Left ventricle myocardium inferior (tissue), 1 donor: ENCODE data around the gene PARVG. TPM values are rescaled to one million over a fixed set of nuclear protein-coding genes. Genes with fewer than 3 reads are reported as not detected.
A peak's percentile ranks its signal among the peaks of the same experiment; 100 is the strongest.

Experiments used
- DNase-seq: peaks from one replicate; pipeline ENCODE4 v3.0.0-alpha.2; 2020
- H3K27ac ChIP-seq: fragments of 200-600 bp; replicated peaks from 2 replicates; pipeline ENCODE4 v1.8.0; 2021
- H3K27me3 ChIP-seq: fragments of 200-600 bp; 2 replicates; pipeline ENCODE4 v1.8.0; 2021; ENCODE audit warnings: low read depth
- H3K36me3 ChIP-seq: fragments of 200-600 bp; 2 replicates; pipeline ENCODE4 v1.8.0; 2021
- H3K4me1 ChIP-seq: fragments of 200-600 bp; 2 replicates; pipeline ENCODE4 v1.8.0; 2021
- H3K4me3 ChIP-seq: fragments of 200-600 bp; 2 replicates; pipeline ENCODE4 v1.8.0; 2021; ENCODE audit warnings: mild to moderate bottlenecking, moderate library complexity
- H3K9me3 ChIP-seq: fragments of 200-600 bp; replicated peaks from 2 replicates; pipeline ENCODE4 v1.8.0; 2021
- intact Hi-C: fragments of 100-400 bp; cut with micrococcal nuclease; formaldehyde crosslinking; loops from one replicate; pipeline ENCODE4 v1.11.0; 2022
- total RNA-seq: library from RNA; stranded (reverse); fragmentation: NEBNext Ultra II Directional; extraction: Animal tissue kit (Norgen Biotek cat#: 25700); gene quantifications from one replicate; pipeline ENCODE4 v1.2.1, GENCODE V29; 2021
- TF ChIP-seq, protein P1 (sequence below): fragments of 200-600 bp; IDR thresholded peaks from 2 replicates; pipeline ENCODE4 v1.8.0; 2021; ENCODE audit warnings: antibody characterized with exemption, mild to moderate bottlenecking, borderline replicate concordance
- donor health status: DM: no; HTN: yes; CAD: no; lungs with severe emphysema.

Gene PARVG
- total RNA-seq, 1 donor from 2014 or later = 2.8 TPM

DNA sequence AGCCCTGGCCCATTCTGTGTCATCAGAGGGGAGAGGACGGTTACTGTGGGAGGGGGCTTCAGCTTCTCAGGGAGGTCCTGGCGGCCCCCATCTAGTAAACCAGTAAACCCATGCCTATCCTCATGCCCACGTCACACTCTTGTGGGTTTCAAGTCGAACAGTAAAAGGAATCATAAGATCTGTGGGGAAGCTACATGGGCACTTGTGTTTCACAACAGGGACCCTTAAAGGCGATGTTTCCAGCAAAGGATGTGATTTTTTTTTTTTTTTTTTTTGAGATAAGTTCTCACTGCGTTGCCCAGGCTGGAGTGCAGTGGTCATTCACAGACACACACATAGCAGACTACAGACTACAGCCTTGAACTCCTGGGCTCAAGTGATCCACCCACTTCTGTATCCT is 9.2 kb upstream of the PARVG start:
- no peaks in the 10 kb centered on the region for H3K27me3 ChIP-seq
- no peak overlapping the region for H3K27ac ChIP-seq
- no peaks in the 10 kb centered on the region for H3K4me1 ChIP-seq
- H3K4me3 ChIP-seq = no peak overlapping the region
- TF ChIP-seq, protein P1, sequence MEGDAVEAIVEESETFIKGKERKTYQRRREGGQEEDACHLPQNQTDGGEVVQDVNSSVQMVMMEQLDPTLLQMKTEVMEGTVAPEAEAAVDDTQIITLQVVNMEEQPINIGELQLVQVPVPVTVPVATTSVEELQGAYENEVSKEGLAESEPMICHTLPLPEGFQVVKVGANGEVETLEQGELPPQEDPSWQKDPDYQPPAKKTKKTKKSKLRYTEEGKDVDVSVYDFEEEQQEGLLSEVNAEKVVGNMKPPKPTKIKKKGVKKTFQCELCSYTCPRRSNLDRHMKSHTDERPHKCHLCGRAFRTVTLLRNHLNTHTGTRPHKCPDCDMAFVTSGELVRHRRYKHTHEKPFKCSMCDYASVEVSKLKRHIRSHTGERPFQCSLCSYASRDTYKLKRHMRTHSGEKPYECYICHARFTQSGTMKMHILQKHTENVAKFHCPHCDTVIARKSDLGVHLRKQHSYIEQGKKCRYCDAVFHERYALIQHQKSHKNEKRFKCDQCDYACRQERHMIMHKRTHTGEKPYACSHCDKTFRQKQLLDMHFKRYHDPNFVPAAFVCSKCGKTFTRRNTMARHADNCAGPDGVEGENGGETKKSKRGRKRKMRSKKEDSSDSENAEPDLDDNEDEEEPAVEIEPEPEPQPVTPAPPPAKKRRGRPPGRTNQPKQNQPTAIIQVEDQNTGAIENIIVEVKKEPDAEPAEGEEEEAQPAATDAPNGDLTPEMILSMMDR = no peak
- no peaks in the 10 kb centered on the region for H3K9me3 ChIP-seq
- intact Hi-C loops = no loop called here
- H3K36me3 ChIP-seq = peaks cover 46% of the 10 kb centered on the region
- no peak for DNase-seq

DNA sequence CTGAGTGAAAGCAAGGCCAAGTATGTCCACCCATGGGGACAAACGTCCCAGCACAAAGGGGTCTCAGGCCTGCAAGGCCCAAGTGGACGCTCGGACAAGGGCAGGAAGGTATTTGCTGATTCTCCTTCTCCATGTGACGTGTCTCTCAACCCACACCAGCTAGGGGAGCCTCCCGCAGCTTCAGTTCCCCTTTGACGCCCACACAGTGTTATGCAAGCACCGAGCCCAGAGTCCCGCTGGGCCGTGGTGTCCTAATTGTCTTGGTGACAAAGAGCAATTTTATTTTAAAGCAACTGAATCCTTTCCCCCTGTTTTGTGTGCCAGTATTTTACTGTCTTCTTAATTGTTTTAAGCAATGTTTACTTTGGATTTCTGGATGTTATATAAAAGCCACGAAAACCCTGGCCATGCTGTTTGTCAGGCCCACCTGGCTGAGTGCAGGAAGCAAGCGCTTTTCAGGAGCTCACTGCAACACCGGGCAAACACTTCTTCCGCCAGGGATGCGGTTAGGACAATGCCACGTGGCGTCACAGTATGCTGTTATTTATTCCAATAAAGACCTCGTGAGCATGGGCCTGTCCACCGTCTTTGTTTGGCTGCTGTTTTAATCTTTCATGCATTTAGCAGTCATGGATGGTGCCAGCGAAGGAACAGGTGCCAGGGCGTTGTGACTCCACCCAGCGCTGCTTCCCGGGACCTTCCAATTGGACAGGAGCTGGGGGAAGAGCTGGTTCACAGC is 8.2 kb upstream of the PARVG start:
- Histone ChIP-seq H3K9me3 (no peaks in the 10 kb centered on the region), H3K27ac (no peak overlapping the region)
- intact Hi-C loops = no loop called here

DNA sequence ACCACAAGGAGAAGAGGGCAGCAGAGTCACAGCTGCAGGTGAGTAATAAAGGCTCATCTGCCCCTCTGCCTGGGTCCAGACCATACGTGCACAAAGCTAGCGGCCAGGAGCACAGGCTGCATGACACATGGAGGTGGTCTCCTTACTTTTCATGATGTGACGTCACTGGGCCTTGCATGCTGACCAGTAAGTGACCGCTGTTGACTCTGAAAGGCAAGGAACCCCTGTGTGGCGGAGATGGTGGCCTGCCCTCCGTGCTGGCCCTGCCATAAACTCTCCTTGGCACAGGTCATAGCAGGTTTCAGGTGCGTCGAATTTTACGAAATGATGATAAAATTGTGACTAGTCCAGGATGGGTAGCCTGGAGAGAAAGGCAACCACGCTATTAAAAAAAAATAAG is 7.6 kb upstream of the PARVG start:
- Histone ChIP-seq H3K4me1 (no peaks in the 10 kb centered on the region), H3K9me3 (no peaks in the 10 kb centered on the region), H3K27me3 (no peaks in the 10 kb centered on the region), H3K36me3 (peaks cover 32% of the 10 kb centered on the region), H3K4me3 (no peak overlapping the region), H3K27ac (no peak overlapping the region)
- intact Hi-C loops = no loop called here
- TF ChIP-seq, protein P1 = no peak
- DNase-seq = no peak

More for the DNA sequence above, 8.2 kb upstream of the PARVG start:
- DNase-seq = peak; percentile 57
- TF ChIP-seq, protein P1 = no peak
- Histone ChIP-seq H3K36me3 (peaks cover 38% of the 10 kb centered on the region), H3K4me3 (no peak overlapping the region), H3K4me1 (no peaks in the 10 kb centered on the region), H3K27me3 (no peaks in the 10 kb centered on the region)

DNA sequence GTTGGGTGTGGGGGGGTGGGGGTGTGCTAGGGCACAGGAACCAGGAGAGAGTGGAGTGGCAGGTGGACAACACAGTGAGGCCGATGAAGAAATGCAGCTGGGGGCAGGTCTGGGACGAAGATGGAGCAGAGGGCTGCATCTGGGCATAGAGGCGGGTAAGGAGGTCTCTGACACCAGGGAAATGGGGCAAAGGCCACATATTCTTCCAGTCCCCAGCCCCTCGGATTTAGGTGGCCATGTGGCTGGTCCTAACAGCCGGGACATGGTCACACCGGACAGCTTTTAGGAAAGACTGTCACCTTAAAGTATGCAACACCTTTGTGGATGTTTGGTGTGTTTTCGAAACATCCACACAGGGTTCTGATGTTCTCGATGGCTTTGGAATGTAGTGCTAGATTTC is 5.0 kb upstream of the PARVG start:
- TF ChIP-seq, protein P1 = no peak
- DNase-seq = no peak
- Histone ChIP-seq H3K36me3 (peaks cover 12% of the 10 kb centered on the region), H3K4me1 (no peaks in the 10 kb centered on the region), H3K4me3 (no peak overlapping the region), H3K27ac (no peak overlapping the region), H3K27me3 (peaks cover 7% of the 10 kb centered on the region), H3K9me3 (no peaks in the 10 kb centered on the region)
- intact Hi-C loops = no loop called here

DNA sequence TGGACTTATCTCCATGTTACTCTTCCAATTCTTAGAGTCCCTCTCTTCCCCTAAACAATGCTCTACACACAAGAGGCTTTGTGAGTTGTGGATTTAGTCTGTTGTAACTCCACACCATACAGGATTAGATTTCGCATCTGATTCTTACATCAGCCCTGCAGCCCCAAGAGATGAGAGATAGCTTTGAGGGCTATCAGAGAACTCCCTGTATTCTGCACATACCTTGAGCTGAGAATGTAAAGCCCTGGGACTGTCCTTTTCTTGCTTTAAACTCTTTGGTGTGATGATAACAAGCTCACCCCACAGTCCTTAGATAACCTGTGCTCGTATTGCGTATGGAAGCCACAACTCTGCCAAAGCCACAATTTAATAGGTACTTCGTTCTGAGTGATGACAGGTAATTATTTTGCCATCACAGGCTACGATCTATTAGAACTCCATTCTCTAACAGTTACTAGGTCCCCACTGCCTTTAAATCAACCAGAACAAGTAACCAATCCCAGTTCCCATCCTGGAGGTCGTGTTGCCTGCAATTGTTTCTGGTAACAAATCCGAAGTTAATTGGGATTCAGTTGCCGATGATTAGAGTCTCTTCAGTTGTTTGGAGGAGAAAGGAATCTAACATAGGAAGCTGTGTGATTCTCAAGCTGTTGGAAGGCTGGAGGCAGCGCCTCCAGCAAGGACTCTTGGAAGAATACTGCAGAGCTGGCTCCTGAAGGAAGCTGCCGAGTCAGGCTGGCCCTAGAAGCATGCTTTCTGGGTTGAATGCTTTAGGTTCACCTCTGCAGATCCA is 1.3 kb upstream of the PARVG start:
- Histone ChIP-seq H3K27ac (no peak overlapping the region), H3K9me3 (no peaks in the 10 kb centered on the region), H3K36me3 (no peaks in the 10 kb centered on the region), H3K4me3 (no peak overlapping the region), H3K4me1 (no peaks in the 10 kb centered on the region), H3K27me3 (peaks cover 44% of the 10 kb centered on the region)
- no peak for DNase-seq
- intact Hi-C loops = no loop called here
- TF ChIP-seq, protein P1 = no peak
